Brain microvascular endothelial cell (primary cell): ENCODE results near the gene CD44.

Source experiments
- DNase-seq: peaks from one replicate; pipeline ENCODE4 v3.0.0-alpha.2; 2020
- H3K27ac ChIP-seq: fragments of 250-450 bp; sonication (Bioruptor Pico); 2 replicates; pipeline ENCODE4 v1.5.1; 2020; ENCODE audit warnings: mild to moderate bottlenecking, moderate library complexity
- H3K27me3 ChIP-seq: fragments of 250-450 bp; sonication (Bioruptor Pico); replicated peaks from 2 replicates; pipeline ENCODE4 v1.5.1; 2020; ENCODE audit warnings: mild to moderate bottlenecking
- H3K36me3 ChIP-seq: fragments of 250-450 bp; sonication (Bioruptor Pico); replicated peaks from 2 replicates; pipeline ENCODE4 v1.5.1; 2020; ENCODE audit warnings: mild to moderate bottlenecking
- H3K4me3 ChIP-seq: 2 replicates; pipeline ENCODE4 v1.5.1; 2011; ENCODE audit warnings: low read depth, mild to moderate bottlenecking, control low read depth, low read length, moderate library complexity
- CTCF ChIP-seq: IDR thresholded peaks from 2 replicates; pipeline ENCODE4 v1.5.1; 2011; ENCODE audit warnings: low read depth, mild to moderate bottlenecking, moderate library complexity, low read length, control low read depth, inconsistent platforms; ENCODE audit errors: missing control alignments
- in situ Hi-C: cut with HindIII; loops from 2 replicates; pipeline ENCODE4 v1.10.0; 2017; ENCODE audit warnings: low sequenced_read_pairs, low pct_ligation_motif_present

Gene CD44

GRCh38 chr11:35152575-35152974 is 13.6 kb downstream of the CD44 start:
- H3K27ac ChIP-seq = no peak overlapping the region
- no peaks in the 10 kb centered on the region for H3K36me3 ChIP-seq

DNA sequence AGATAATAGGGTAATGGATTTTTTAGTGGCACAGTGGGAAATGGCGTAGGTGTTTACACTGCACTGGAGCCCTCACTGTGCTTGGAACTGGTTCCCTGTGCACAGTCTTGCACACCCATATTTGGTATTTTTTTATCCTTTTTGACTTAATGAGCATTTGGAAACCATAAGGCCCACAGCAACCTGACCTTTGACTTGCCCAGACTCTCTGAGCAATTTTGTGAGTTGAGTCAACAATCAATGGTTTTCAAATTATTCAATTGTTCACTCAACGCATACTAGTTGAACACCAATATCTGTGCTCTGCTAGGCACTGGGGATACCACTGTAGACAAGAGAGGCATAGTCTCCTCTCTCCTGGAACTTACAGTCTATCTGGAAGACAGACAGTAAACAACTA is 14.3 kb downstream of the CD44 start:
- Histone ChIP-seq H3K4me3 (no peak overlapping the region), H3K27ac (no peak overlapping the region), H3K36me3 (no peaks in the 10 kb centered on the region), H3K27me3 (no peaks in the 10 kb centered on the region)
- DNase-seq = no peak
- in situ Hi-C loops = no loop called here
- no peak for TF ChIP-seq CTCF

More at GRCh38 chr11:35152575-35152974, 13.6 kb downstream of the CD44 start:
- TF ChIP-seq CTCF = no peak
- Histone ChIP-seq H3K27me3 (no peaks in the 10 kb centered on the region), H3K4me3 (no peak overlapping the region)
- in situ Hi-C loops = no loop called here
- no peak for DNase-seq

DNA sequence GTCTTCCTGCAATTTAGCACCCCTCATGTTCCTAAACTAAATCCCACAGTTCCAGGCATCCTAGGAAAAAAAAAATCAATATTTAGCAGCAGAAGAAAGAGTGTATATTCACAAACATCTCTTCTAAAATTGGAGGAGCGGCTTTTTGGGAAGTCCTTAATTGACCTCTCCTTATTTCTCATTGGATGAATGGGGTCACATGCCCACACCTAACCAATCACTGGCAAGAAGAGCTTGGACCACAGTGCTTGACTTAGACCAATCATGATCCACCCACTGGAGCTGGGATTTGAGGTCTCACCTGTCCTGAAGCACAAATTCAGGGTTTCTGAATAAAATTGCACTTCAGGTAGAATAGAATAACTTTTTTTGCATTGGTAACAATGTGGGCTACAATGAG is 16.0 kb downstream of the CD44 start:
- Histone ChIP-seq H3K4me3 (no peak overlapping the region), H3K27me3 (no peaks in the 10 kb centered on the region), H3K27ac (no peak overlapping the region), H3K36me3 (no peaks in the 10 kb centered on the region)
- DNase-seq = no peak
- in situ Hi-C loops = no loop called here
- TF ChIP-seq CTCF = no peak

DNA sequence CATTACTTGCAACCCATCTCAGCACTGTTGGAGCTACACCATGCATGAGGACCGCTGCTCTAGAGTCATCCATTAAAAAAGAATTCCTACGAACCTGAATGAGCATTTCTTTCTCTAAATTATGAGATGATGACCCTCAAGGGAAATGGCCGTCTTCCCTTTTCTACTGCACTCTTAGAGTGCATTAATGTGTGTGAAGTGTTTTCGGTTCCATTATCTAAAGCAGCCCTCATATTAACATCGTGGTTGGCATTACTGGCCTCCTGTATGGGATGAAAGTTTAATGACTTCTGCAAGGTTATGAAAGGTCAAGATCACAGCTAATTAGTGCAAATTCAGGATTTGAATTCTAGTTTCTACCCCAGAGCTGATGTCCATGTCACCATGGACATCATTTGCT is 16.7 kb downstream of the CD44 start:
- no peak for TF ChIP-seq CTCF
- H3K36me3 ChIP-seq = no peaks in the 10 kb centered on the region
- no peak overlapping the region for H3K27ac ChIP-seq
- H3K27me3 ChIP-seq = no peaks in the 10 kb centered on the region
- no peak for DNase-seq
- in situ Hi-C loops = no loop called here
- no peak overlapping the region for H3K4me3 ChIP-seq

DNA sequence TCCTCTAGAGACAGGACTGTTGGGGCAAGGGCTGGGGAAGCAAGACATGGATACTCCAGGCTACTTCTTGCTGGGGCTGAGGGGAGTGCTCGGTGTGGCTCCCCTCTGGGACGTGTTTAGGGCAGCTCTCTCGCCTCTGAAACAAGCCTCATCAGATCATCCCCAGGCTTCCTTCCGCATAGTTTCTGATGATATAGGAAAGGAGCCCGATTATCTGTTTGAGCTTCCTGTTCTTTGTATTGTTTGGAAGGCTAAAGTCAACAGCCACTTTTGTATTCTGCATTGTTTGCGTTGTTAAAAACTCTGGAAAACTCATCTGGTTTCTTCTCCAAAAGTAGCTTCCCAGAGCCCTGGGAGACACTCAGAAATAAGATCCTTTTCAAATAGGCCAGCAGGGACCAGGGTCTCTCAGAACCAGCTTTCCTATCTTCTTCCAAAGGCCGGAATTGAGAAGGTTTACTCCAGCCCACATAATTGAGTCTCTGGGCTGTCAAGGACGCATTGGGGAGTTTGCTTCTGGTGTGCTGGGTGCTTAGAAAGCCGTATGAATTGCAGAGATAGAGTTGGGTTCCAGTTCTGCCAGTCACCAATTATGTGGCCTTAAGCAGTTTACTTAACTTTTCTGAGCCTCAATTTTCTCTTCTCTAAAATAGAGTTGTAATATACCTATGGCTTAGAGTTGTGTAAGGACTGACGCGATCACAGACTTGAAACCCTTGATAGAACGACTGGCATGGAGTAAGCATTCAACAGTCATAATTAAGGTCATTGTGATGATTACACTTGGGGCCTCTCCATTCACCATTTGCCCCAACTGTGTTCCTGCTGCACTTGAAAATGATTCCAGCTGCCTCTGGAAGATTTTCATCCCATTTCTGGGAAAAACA is 19.1 kb downstream of the CD44 start:
- DNase-seq = no peak
- H3K36me3 ChIP-seq = no peaks in the 10 kb centered on the region

More for the DNA sequence above, 19.1 kb downstream of the CD44 start:
- in situ Hi-C loops = no loop called here
- H3K4me3 ChIP-seq = no peak overlapping the region
- TF ChIP-seq CTCF = no peak
- H3K27ac ChIP-seq = no peak overlapping the region
- no peaks in the 10 kb centered on the region for H3K27me3 ChIP-seq
